COLO668 (cell line): ENCODE measurements around the gene WDFY4.

Source experiments
- DNase-seq: peaks from one replicate; lab custom pipeline; 2025; ENCODE audit not compliant: unreplicated experiment; lab: John Stamatoyannopoulos, UW

The WDFY4 gene

GRCh38 chr10:48769706-48770435 lies 85.2 kb downstream of the WDFY4 start:
- no peak for DNase-seq

GRCh38 chr10:48770561-48771089 lies 86.0 kb downstream of the WDFY4 start:
- DNase-seq: no peak

- DNase-seq: no peak
Observed at GRCh38 chr10:48771234-48771633, 86.6 kb downstream of the WDFY4 start.

GRCh38 chr10:48772059-48772458 lies 87.4 kb downstream of the WDFY4 start:
- no peak for DNase-seq

- no peak for DNase-seq
Observed at GRCh38 chr10:48773580-48773979, 88.9 kb downstream of the WDFY4 start.

GRCh38 chr10:48774416-48775205 lies 89.9 kb downstream of the WDFY4 start:
- DNase-seq: no peak

GRCh38 chr10:48775206-48775517 lies 90.5 kb downstream of the WDFY4 start:
- no peak for DNase-seq

GRCh38 chr10:48776005-48776522 lies 91.4 kb downstream of the WDFY4 start:
- no peak for DNase-seq

- no peak for DNase-seq
Observed at GRCh38 chr10:48776528-48776927, 91.9 kb downstream of the WDFY4 start.

- DNase-seq: no peak
Observed at GRCh38 chr10:48777110-48777509, 92.4 kb downstream of the WDFY4 start.

GRCh38 chr10:48778193-48778857 lies 93.7 kb downstream of the WDFY4 start:
- DNase-seq: peak; percentile 1

GRCh38 chr10:48779077-48779476 lies 94.4 kb downstream of the WDFY4 start:
- no peak for DNase-seq

- DNase-seq: no peak
Observed at GRCh38 chr10:48779546-48780152, 95.0 kb downstream of the WDFY4 start.

- no peak for DNase-seq
Observed at GRCh38 chr10:48780341-48780740, 95.7 kb downstream of the WDFY4 start.

- no peak for DNase-seq
Observed at GRCh38 chr10:48782386-48782785, 97.7 kb downstream of the WDFY4 start.

GRCh38 chr10:48784031-48784430 lies 99.4 kb downstream of the WDFY4 start:
- no peak for DNase-seq

- no peak for DNase-seq
Observed at GRCh38 chr10:48785796-48786195, 101.1 kb downstream of the WDFY4 start.

- no peak for DNase-seq
Observed at GRCh38 chr10:48786606-48787282, 102.1 kb downstream of the WDFY4 start.

- DNase-seq: no peak
Observed at GRCh38 chr10:48788554-48788953, 103.9 kb downstream of the WDFY4 start.
